IMR-90 (cell line): Measurements from ENCODE around the gene ZW10.

ENCODE experiments used
- BHLHE40 ChIP-seq: fragments of 150-350 bp; IDR thresholded peaks from 2 replicates; pipeline ENCODE4 v1.6.1; 2016; ENCODE audit warnings: mild to moderate bottlenecking, low read depth, low read length
- CEBPB ChIP-seq: IDR thresholded peaks from 2 replicates; pipeline ENCODE4 v1.6.1; 2012; ENCODE audit warnings: low read depth, low read length, improper control_type of control experiment
- MAZ ChIP-seq: IDR thresholded peaks from 2 replicates; pipeline ENCODE4 v1.6.1; 2012; ENCODE audit warnings: low read depth, mild to moderate bottlenecking, low read length, improper control_type of control experiment, moderate library complexity, borderline replicate concordance
- MXI1 ChIP-seq: IDR thresholded peaks from 2 replicates; pipeline ENCODE4 v1.6.1; 2012; ENCODE audit warnings: low read depth, mild to moderate bottlenecking, low read length, moderate library complexity, borderline replicate concordance
- NFE2L2 ChIP-seq: fragments of 150-350 bp; IDR thresholded peaks from 2 replicates; pipeline ENCODE4 v1.6.1; 2016; ENCODE audit warnings: low read depth, mild to moderate bottlenecking, low read length
- POLR2A ChIP-seq: IDR thresholded peaks from 2 replicates; pipeline ENCODE4 v1.6.1; 2012; ENCODE audit warnings: mild to moderate bottlenecking, low read depth, low read length
- RAD21 ChIP-seq: IDR thresholded peaks from 2 replicates; pipeline ENCODE4 v1.6.1; 2012; ENCODE audit warnings: low read length, improper control_type of control experiment
- RCOR1 ChIP-seq: IDR thresholded peaks from 2 replicates; pipeline ENCODE4 v1.6.1; 2012; ENCODE audit warnings: mild to moderate bottlenecking, low read length, improper control_type of control experiment; ENCODE audit not compliant: insufficient replicate concordance
- RFX5 ChIP-seq: IDR thresholded peaks from 2 replicates; pipeline ENCODE4 v1.8.0; 2012; ENCODE audit warnings: low read depth, mild to moderate bottlenecking, low read length, moderate library complexity
- TF ChIP-seq, protein P1 (sequence below): conservative IDR thresholded peaks from 2 replicates; pipeline ENCODE4 v1.5.1; 2012; ENCODE audit warnings: mild to moderate bottlenecking, low read depth, low read length, improper control_type of control experiment
- TF ChIP-seq, protein P2 (sequence below): fragments of 150-350 bp; IDR thresholded peaks from 2 replicates; pipeline ENCODE4 v1.6.1; 2017; ENCODE audit warnings: mild to moderate bottlenecking, antibody characterized with exemption, low read length, low read depth
- TF ChIP-seq, protein P3 (sequence below): fragments of 150-350 bp; IDR thresholded peaks from 2 replicates; pipeline ENCODE4 v1.6.1; 2016; ENCODE audit warnings: low read depth, mild to moderate bottlenecking, low read length, moderate library complexity, borderline replicate concordance

DNA sequence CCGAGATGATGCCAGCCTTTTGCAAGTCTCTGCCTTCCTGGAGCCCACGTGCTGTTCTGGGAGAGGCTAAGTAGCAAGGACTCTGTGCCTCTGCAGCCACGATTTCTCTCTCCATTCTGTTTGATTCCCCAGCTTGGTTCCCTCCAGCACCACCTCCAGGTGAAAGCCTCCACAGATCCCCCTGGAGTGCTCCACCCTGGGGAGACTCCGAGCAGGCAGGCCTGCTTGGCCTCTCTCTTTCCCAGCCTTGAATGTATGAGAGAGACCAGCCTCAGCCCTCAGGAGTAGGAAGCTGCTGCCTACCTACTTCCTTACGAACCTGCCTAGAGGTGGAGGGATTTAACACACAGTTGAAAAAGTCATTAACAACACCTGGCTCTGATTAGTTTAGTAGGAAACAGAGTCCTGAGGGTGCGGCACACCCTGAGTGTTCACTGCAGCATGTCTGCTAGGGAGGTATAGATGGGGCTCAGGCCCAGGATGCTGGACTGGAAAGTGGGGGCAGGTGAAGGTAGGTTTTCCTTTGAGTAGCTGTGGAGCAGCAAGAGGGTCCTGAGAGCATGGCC, 89.9 kb downstream of the ZW10 start:
- TF ChIP-seq, protein P1, sequence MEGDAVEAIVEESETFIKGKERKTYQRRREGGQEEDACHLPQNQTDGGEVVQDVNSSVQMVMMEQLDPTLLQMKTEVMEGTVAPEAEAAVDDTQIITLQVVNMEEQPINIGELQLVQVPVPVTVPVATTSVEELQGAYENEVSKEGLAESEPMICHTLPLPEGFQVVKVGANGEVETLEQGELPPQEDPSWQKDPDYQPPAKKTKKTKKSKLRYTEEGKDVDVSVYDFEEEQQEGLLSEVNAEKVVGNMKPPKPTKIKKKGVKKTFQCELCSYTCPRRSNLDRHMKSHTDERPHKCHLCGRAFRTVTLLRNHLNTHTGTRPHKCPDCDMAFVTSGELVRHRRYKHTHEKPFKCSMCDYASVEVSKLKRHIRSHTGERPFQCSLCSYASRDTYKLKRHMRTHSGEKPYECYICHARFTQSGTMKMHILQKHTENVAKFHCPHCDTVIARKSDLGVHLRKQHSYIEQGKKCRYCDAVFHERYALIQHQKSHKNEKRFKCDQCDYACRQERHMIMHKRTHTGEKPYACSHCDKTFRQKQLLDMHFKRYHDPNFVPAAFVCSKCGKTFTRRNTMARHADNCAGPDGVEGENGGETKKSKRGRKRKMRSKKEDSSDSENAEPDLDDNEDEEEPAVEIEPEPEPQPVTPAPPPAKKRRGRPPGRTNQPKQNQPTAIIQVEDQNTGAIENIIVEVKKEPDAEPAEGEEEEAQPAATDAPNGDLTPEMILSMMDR, result no peak
- TF ChIP-seq RFX5, result no peak
- no peak for TF ChIP-seq RAD21
- TF ChIP-seq POLR2A, result no peak
- TF ChIP-seq, protein P2, sequence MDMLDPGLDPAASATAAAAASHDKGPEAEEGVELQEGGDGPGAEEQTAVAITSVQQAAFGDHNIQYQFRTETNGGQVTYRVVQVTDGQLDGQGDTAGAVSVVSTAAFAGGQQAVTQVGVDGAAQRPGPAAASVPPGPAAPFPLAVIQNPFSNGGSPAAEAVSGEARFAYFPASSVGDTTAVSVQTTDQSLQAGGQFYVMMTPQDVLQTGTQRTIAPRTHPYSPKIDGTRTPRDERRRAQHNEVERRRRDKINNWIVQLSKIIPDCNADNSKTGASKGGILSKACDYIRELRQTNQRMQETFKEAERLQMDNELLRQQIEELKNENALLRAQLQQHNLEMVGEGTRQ, result no peak
- no peak for TF ChIP-seq RCOR1
- TF ChIP-seq NFE2L2, result no peak
- no peak for TF ChIP-seq MAZ
- no peak for TF ChIP-seq CEBPB
- no peak for TF ChIP-seq BHLHE40
- TF ChIP-seq MXI1, result no peak
- TF ChIP-seq, protein P3, sequence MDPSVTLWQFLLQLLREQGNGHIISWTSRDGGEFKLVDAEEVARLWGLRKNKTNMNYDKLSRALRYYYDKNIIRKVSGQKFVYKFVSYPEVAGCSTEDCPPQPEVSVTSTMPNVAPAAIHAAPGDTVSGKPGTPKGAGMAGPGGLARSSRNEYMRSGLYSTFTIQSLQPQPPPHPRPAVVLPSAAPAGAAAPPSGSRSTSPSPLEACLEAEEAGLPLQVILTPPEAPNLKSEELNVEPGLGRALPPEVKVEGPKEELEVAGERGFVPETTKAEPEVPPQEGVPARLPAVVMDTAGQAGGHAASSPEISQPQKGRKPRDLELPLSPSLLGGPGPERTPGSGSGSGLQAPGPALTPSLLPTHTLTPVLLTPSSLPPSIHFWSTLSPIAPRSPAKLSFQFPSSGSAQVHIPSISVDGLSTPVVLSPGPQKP, result no peak
